GM23338 (cell line): ENCODE measurements around the gene TLCD3B.

Experiments used
- CREB1 ChIP-seq: fragments of 250-450 bp; sonication (Bioruptor Pico); IDR thresholded peaks from 2 replicates; pipeline ENCODE4 v1.5.0; 2020; ENCODE audit warnings: low read depth, mild to moderate bottlenecking, moderate library complexity
- ETS1 ChIP-seq: IDR thresholded peaks from 2 replicates; pipeline ENCODE4 v1.6.1; 2016; ENCODE audit warnings: antibody characterized with exemption
- EZH2 ChIP-seq: fragments of 200-600 bp; sonication (generic); IDR thresholded peaks from one replicate; pipeline ENCODE4 v1.8.0; 2017; ENCODE audit warnings: antibody characterized with exemption, mild to moderate bottlenecking, low read depth; ENCODE audit not compliant: unreplicated experiment
- EZH2phosphoT487 ChIP-seq: fragments of 200-600 bp; sonication (generic); IDR thresholded peaks from one replicate; pipeline ENCODE4 v1.8.1; 2018; ENCODE audit warnings: antibody characterized with exemption; ENCODE audit not compliant: unreplicated experiment
- JUNB ChIP-seq: IDR thresholded peaks from one replicate; pipeline ENCODE4 v1.6.1; 2016; ENCODE audit warnings: antibody characterized with exemption; ENCODE audit not compliant: unreplicated experiment
- POLR2AphosphoS5 ChIP-seq: IDR thresholded peaks from 2 replicates; pipeline ENCODE4 v1.6.1; 2016; ENCODE audit warnings: antibody characterized with exemption, low read depth
- STAT1 ChIP-seq: IDR thresholded peaks from one replicate; pipeline ENCODE4 v1.6.1; 2016; ENCODE audit warnings: antibody characterized with exemption; ENCODE audit not compliant: unreplicated experiment
- ZNF114 ChIP-seq: fragments of 250-450 bp; sonication (Bioruptor Pico); IDR thresholded peaks from 2 replicates; pipeline ENCODE4 v1.5.0; 2020; ENCODE audit warnings: mild to moderate bottlenecking, moderate library complexity
- ZNF331 ChIP-seq: fragments of 250-450 bp; sonication (Bioruptor Pico); IDR thresholded peaks from 2 replicates; pipeline ENCODE4 v1.5.0; 2020; ENCODE audit warnings: low read depth, mild to moderate bottlenecking, moderate library complexity
- TF ChIP-seq, protein P1 (sequence below), 2 experiments: fragments of 200-600 bp in 1 of 2; sonication (generic) in 1 of 2; conservative IDR thresholded peaks; 2 replicates each; pipeline versions ENCODE4 v1.5.1 to v1.6.1; 2016 to 2017; ENCODE audit warnings: antibody characterized with exemption in 2 of 2, low read depth in 2 of 2, mild to moderate bottlenecking in 2 of 2, moderate library complexity in 1 of 2
- TF ChIP-seq, protein P2 (sequence below): IDR thresholded peaks from one replicate; pipeline ENCODE4 v1.6.1; 2018; ENCODE audit warnings: antibody characterized with exemption; ENCODE audit not compliant: unreplicated experiment

DNA sequence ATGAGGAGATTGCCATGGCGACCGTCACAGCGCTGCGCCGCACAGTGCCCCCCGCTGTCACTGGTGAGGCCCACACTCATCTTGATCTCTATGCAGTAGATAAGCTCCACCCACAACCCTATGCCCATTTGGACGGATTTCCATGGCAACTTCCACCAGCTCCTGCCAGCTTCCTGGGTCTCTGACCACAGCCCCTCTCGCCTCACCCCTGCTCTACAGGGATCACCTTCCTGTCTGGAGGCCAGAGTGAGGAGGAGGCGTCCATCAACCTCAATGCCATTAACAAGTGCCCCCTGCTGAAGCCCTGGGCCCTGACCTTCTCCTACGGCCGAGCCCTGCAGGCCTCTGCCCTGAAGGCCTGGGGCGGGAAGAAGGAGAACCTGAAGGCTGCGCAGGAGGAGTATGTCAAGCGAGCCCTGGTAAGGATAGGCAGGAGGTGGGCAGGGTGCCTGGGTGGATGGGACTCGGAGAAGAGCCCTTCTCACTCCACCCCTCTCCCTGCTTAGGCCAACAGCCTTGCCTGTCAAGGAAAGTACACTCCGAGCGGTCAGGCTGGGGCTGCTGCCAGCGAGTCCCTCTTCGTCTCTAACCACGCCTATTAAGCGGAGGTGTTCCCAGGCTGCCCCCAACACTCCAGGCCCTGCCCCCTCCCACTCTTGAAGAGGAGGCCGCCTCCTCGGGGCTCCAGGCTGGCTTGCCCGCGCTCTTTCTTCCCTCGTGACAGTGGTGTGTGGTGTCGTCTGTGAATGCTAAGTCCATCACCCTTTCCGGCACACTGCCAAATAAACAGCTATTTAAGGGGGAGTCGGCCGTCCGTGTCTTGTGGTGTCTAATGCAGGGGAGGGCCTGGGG lies 38.8 kb upstream of the TLCD3B start:
- TF ChIP-seq EZH2phosphoT487 = no peak
- TF ChIP-seq, protein P1, sequence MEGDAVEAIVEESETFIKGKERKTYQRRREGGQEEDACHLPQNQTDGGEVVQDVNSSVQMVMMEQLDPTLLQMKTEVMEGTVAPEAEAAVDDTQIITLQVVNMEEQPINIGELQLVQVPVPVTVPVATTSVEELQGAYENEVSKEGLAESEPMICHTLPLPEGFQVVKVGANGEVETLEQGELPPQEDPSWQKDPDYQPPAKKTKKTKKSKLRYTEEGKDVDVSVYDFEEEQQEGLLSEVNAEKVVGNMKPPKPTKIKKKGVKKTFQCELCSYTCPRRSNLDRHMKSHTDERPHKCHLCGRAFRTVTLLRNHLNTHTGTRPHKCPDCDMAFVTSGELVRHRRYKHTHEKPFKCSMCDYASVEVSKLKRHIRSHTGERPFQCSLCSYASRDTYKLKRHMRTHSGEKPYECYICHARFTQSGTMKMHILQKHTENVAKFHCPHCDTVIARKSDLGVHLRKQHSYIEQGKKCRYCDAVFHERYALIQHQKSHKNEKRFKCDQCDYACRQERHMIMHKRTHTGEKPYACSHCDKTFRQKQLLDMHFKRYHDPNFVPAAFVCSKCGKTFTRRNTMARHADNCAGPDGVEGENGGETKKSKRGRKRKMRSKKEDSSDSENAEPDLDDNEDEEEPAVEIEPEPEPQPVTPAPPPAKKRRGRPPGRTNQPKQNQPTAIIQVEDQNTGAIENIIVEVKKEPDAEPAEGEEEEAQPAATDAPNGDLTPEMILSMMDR (conservative IDR thresholded peaks at IDR 0.05; ENCODE audit: low read depth in 2 of 2) = no peak
- TF ChIP-seq, protein P2, sequence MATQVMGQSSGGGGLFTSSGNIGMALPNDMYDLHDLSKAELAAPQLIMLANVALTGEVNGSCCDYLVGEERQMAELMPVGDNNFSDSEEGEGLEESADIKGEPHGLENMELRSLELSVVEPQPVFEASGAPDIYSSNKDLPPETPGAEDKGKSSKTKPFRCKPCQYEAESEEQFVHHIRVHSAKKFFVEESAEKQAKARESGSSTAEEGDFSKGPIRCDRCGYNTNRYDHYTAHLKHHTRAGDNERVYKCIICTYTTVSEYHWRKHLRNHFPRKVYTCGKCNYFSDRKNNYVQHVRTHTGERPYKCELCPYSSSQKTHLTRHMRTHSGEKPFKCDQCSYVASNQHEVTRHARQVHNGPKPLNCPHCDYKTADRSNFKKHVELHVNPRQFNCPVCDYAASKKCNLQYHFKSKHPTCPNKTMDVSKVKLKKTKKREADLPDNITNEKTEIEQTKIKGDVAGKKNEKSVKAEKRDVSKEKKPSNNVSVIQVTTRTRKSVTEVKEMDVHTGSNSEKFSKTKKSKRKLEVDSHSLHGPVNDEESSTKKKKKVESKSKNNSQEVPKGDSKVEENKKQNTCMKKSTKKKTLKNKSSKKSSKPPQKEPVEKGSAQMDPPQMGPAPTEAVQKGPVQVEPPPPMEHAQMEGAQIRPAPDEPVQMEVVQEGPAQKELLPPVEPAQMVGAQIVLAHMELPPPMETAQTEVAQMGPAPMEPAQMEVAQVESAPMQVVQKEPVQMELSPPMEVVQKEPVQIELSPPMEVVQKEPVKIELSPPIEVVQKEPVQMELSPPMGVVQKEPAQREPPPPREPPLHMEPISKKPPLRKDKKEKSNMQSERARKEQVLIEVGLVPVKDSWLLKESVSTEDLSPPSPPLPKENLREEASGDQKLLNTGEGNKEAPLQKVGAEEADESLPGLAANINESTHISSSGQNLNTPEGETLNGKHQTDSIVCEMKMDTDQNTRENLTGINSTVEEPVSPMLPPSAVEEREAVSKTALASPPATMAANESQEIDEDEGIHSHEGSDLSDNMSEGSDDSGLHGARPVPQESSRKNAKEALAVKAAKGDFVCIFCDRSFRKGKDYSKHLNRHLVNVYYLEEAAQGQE = no peak
- TF ChIP-seq POLR2AphosphoS5 = no peak
- no peak for TF ChIP-seq JUNB
- TF ChIP-seq EZH2 = no peak
- TF ChIP-seq ZNF331 (CRISPR knock-in tag) = no peak
- no peak for TF ChIP-seq ZNF114
- no peak for TF ChIP-seq CREB1 (CRISPR knock-in tag)
- no peak for TF ChIP-seq STAT1
- TF ChIP-seq ETS1 = no peak
